ENCODE measurements around the gene PAX5.

Gene PAX5

GRCh38 chr9:36914212-36914577, 119.9 kb downstream of the PAX5 start:
- Histone ChIP-seq H3K4me3 (no peak overlapping the region), H3K27ac (no peak overlapping the region)

DNA sequence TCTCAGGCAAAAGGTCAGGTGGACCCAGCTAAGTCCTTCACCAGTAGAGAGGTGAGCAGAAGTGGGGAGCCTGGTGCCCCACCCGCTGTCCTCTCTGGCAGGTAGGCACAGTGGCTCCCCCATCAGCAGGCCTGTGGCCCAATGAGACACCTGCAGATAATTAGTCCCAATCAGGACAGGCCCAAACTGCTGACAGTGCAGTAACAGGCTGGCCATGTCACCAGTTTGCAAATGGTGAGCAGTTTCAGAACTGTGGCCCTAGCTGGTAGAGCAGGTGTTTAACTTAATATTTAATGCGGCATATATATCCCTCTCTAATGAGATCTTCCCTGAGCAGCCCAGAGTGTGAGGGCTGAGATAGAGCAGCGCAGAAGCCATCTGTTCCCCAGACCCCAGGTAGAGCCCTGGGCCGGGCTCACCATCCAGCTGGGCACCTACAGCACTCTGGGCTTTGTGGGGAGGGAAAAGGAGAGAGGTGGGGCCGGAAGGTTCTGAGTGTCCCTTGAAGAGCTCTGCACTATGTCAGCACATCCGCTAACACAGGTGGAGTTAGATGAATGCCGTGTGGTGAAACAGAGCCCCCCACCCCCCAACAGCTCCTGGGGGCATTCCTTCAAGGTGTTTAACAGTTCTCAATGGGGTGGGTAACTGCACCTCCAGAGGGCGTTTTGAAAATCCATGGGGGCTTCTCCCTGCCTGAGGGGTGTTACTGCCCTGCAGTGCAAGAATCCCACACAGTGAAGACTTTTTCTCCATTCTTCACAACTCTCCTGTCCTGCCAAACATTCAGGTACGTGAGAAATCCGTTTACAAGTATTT, 120.5 kb downstream of the PAX5 start:
- Histone ChIP-seq H3K4me3 (no peak overlapping the region), H3K27ac (no peak overlapping the region)

DNA sequence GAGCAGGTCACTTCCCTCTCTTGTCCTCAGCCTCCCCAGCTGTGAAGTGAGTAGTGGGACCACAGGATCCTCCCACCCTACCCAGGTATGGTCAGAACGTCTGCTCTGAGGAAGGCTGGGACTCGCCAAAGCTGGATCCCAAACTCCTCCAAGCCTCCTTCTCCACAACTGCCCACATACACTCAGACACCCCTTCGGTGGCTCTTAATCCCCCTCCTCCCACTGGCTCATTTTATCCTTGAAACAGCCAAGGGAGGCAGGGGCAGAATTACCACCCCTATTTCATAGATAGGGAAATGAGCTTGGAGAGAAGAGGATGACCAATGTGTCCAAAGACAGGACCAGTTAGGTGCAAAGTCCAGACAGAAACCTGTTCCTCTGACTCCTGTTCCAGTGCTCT, 121.4 kb downstream of the PAX5 start:
- Histone ChIP-seq H3K27ac (no peak overlapping the region), H3K4me3 (no peak overlapping the region)

GRCh38 chr9:36911601-36912412, 122.3 kb downstream of the PAX5 start:
- H3K27ac ChIP-seq: no peak overlapping the region
- H3K4me3 ChIP-seq: no peak overlapping the region

DNA sequence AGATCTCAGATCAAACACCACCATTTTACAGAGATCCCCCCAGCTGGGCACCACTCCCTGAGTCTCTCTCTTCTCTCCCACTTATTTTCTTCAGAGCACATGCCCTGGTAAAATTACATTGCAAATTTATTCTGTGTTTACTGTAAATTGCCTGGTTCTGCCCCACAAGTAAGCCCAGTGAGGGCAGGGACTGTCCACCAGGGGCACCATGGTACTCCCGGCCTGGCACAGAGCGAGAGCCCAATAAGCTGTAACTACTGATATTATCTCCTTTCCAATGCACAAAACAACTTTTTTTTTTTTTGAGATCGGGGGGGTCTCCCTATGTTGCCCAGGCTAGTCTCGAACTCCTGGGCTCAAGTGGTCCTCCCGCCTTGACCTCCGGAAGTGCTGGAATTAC, 123.0 kb downstream of the PAX5 start:
- Histone ChIP-seq H3K27ac (no peak overlapping the region), H3K4me3 (no peak overlapping the region)

DNA sequence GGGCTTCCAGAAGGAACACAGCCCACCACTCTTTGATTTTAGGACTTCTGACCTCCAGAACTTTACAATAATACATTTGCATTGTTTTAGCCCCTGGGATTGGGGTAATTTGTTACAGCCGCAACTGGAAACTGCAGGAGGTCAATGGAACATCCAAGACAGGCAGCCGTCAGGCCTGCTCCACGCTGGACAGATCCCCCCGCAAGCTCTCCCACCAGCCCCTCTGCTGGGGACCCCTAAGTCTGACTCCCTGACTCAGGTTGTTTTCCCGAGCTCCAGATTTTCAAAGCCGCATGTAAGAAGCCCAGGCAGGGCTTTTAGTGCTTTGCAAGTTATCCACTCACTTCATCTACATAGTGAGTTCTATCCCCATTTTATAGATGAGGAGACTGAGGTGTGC, 127.6 kb downstream of the PAX5 start:
- Histone ChIP-seq H3K27ac (no peak overlapping the region), H3K4me3 (no peak overlapping the region)

- Histone ChIP-seq H3K27ac (no peak overlapping the region), H3K4me3 (no peak overlapping the region)
Measured at GRCh38 chr9:36905101-36906066, 128.7 kb downstream of the PAX5 start.

DNA sequence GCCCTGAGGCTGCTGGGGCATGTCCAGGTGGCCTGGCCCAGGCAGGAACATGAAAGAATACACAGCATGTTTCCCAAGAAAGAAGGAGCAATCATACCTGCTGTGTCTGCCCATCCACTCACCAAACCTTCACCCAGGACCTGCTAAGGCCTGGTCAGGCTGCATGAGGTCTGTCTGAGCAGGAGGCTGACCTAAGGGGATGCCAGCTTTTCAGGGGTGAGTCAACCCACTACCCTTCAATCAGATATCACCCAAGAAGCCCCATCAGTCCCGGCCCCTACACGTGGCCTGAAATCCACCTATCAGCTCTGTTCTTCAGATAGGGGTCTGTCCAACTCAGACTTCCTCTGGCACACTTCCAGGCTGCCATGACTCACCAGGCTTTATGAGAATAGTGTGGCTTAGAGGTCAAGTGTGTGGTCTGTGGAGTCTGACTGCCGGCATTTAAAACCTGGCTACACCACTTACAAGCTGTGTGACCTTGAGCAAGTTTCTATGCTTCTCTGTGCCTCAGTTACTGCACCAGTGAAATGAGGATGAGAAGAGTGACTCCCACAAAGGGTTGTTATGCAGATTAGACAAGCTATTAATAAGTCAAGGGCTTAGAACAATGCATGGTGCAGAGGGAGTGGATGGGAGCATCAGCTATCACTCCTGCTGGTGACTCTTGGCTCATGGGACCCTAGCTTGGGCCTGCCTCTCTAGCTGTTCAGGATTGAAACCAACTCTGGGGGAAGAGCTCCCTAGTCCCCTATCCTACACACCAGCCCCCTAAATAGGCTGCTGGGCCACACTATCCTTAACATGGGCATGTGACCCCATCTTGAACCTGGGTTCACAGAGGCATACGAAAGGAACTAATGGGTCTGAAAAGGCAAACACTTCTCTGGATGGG, 130.3 kb downstream of the PAX5 start:
- Histone ChIP-seq H3K27ac (no peak overlapping the region), H3K4me3 (no peak overlapping the region)

DNA sequence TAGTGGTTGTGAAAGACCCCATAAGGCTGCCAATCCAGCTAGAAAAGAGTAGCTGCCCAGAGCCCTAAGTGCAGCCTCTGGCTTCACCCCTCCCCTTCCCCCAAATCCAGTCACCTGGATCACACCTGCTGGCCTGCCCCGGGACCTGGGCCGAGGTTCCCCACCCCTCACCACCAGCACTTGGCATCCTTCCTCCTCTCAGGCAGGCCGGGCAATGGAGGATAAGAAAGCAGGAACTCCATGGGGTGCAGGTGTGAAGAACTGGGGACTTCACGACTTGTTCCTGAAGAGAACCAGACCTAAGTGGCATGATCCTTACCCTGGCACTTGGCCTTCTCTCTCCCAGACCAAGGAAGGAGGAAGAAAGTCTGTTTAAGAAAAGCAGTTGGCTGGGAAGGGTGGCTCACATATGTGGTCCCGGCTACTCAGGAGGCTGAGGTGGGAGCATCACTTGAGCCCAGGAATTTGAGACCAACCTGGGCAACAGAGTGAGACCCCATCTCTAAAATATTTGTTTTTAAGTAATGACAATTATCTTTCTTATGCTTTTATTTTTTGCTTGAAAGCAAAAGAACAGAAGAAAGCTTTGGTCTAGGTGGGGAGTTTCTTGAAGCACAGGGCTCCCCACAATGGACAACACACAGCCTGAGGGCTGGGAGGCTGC, 131.1 kb downstream of the PAX5 start:
- no peak overlapping the region for H3K27ac ChIP-seq
- no peak overlapping the region for H3K4me3 ChIP-seq

GRCh38 chr9:36902080-36902716, 131.9 kb downstream of the PAX5 start:
- Histone ChIP-seq H3K27ac (no peak overlapping the region), H3K4me3 (no peak overlapping the region)

DNA sequence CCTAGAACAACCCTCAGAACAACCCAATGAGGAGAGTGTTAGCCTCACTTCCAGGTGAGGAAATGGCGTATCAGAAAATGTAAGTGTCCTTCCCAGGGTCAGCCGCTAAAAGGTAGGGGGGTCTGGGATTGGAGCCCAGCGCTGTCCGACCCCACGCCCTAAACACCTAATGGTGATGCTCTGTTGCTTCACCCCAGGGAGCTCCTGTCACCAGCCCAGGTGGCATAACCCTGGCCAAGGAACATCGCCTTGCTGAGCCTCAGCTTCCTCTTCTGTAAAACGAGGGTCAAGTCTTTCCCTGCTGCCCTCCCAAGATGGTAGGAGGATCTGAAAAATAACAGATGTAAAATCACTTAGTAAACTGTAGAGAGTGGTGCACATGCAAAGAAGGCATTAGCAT, 132.5 kb downstream of the PAX5 start:
- Histone ChIP-seq H3K27ac (no peak overlapping the region), H3K4me3 (no peak overlapping the region)

- no peak overlapping the region for H3K4me3 ChIP-seq
- H3K27ac ChIP-seq: no peak overlapping the region
Measured at GRCh38 chr9:36900856-36901220, 133.2 kb downstream of the PAX5 start.

DNA sequence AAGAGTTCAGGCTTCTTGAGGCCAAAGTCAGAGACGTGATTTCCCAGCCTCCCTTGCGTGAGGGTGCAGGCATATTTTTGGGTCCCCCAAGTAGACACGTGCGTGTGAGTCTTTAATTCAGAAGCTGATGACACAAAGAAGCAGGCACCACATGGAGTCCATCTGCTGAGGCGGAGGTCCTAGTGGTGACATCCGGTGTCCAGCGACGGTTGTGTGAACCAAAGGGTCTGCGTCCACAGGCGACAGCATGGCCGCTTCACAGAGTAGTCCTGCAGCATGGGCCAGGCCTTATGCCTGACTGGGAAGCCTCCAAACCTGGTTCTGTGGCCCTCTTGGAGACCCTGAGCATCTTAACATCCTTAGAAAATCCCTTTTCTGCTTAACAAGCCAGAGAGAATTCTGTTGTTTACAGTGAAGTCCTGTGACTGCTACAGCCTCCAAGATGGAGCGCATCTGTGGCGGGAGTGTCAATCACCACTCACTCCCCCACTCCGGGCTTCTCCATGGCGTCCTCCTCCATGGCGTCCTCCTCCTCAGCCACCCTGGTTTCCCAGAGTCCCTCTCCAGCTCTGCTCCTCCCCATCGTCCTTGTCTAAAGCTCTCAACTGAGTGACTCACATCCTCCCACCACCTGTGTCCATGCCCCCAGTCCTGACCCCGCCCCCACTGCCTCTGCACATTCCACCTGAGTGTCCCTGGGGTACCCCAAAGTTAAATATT, 133.8 kb downstream of the PAX5 start:
- Histone ChIP-seq H3K4me3 (no peak overlapping the region), H3K27ac (no peak overlapping the region)

GRCh38 chr9:36899406-36899805, 134.7 kb downstream of the PAX5 start:
- no peak overlapping the region for H3K4me3 ChIP-seq
- no peak overlapping the region for H3K27ac ChIP-seq

DNA sequence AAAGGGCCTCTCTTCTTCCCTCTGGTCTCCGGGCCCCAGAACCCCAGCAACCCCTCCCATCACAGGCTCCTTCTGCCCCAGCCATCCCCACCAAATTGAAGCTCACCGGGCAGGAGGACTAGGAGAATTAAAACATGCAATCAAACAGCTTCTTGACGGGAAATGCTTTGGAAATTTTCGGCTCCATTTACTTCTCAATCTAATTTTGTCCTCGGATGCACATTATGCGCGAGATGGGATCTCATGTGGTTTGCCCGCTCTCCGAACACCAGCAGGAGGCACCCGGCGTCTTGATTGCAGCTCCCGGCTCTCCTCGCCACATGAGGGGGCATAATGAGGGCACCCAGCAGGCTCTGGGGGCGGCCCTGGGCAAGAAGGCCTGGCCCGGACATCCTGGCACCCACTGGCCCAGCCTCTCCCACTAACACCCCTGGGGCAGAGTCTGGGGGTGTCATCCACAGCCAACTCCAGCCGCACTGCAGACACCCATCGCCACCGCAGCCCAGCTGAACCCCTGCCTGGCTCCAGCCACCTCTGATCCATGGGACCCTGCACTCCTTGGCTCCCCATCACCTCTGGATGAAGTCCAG, 135.5 kb downstream of the PAX5 start:
- Histone ChIP-seq H3K4me3 (no peak overlapping the region), H3K27ac (no peak overlapping the region)

DNA sequence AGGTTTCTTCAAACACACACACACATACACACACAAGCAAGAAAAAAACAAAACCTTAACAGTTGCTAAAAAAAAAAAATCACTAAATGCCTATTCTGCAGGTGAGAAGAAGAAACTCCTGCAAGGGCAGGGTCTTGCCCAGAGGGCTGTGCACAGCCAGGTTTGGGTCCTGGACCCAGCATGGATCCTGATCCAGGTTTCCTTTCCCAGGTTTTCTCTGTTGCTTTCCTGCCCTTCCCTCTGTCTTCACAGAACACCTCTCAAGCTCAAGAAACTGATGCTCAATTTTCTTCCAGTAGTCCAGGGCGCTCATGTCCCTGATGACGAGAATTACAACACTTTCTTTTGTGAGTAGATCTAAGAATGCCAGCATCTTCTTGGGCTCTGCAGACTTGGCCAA, 136.6 kb downstream of the PAX5 start:
- Histone ChIP-seq H3K27ac (no peak overlapping the region), H3K4me3 (no peak overlapping the region)

DNA sequence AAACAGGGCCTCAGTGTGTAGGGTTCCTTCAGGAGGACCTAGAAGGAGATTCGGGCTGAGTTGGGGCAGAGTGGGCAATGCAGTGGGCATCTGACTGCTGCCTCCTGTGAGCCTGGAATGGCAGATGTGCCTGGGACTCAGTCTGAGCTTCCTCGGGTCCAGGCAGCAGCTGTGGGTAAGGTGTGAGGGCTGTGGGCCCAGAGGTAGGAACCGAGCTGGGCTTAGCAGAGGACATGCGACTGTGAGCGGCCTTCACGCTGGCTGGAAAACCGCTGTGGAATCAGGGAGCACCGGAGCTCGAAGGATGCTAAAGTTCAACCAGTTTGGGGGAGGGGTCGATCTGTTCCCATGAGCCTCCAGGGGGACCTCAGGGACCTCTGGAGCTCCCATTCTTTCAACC, 137.0 kb downstream of the PAX5 start:
- no peak overlapping the region for H3K27ac ChIP-seq
- H3K4me3 ChIP-seq: no peak overlapping the region
